Activated naive CD8-positive, alpha-beta T cell (primary cell): ENCODE measurements around the gene PPARG.
A peak's percentile ranks its signal among the peaks of the same experiment; 100 is the strongest.
"Not testable (repeated sequence)": the region's sequence is repeated elsewhere in the genome, so short reads cannot be mapped to it uniquely, and the experiment has no call there.

Experiments
- H3K27ac Mint-ChIP-seq: one replicate; pipeline ENCODE4 v1.8.0; 2021; ENCODE audit warnings: mixed read lengths
- H3K27me3 Mint-ChIP-seq: one replicate; pipeline ENCODE4 v1.8.0; 2021; ENCODE audit warnings: mixed read lengths
- H3K36me3 Mint-ChIP-seq: one replicate; pipeline ENCODE4 v1.8.0; 2021; ENCODE audit warnings: mixed read lengths
- H3K4me1 Mint-ChIP-seq: one replicate; pipeline ENCODE4 v1.8.0; 2021; ENCODE audit warnings: low read depth, mixed read lengths
- H3K4me3 Mint-ChIP-seq: one replicate; pipeline ENCODE4 v1.8.0; 2021; ENCODE audit warnings: mild to moderate bottlenecking, mixed read lengths
- H3K9me3 Mint-ChIP-seq: one replicate; pipeline ENCODE4 v1.8.0; 2021; ENCODE audit warnings: low read depth, mixed read lengths

Gene PPARG

DNA sequence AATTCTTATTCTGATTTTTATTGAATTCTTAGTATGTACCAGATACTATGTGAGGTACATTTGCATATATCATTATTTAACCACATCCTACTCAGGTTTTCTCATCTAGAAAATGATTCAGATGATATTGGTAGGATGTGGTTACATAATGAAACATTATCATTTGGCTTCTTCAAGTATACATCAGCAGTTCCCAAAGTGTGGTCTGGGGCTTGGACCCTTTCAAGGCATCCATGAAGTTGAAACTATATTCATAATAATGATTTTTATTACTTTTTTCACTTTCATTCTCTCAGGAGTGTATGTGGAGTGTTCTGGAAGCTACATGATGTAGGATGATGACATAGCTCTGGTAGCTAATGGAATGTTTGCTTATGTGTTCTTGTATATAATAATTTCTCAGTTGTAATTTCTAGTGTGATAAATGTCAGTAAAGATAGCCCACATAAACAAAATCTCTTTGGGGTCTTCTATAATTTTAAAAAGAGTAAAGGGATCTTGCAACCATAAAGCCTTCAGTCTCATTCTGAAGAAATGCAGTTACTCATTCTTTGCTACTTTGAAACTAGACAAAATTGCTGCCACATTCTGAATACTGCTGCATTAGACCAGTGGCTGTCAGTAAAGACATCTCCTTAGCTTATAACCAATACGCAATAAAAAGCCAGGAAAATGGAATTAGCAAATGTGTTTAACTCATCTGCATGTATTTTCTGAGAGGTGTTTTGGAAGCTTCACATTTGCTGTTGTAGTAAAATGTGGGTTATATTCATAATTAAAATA, 95.8 kb downstream of the PPARG start:
- Mint-ChIP-seq H3K9me3 (no peaks in the 10 kb centered on the region), H3K36me3 (peaks cover 2% of the 10 kb centered on the region), H3K27me3 (peaks cover 3% of the 10 kb centered on the region), H3K4me3 (no peak overlapping the region), H3K27ac (no peak overlapping the region), H3K4me1 (peaks cover 13% of the 10 kb centered on the region)

GRCh38 chr3:12386514-12387291, 97.8 kb downstream of the PPARG start:
- not testable (repeated sequence) for H3K27me3 Mint-ChIP-seq, H3K9me3 Mint-ChIP-seq, H3K36me3 Mint-ChIP-seq, H3K4me3 Mint-ChIP-seq, H3K4me1 Mint-ChIP-seq, H3K27ac Mint-ChIP-seq

DNA sequence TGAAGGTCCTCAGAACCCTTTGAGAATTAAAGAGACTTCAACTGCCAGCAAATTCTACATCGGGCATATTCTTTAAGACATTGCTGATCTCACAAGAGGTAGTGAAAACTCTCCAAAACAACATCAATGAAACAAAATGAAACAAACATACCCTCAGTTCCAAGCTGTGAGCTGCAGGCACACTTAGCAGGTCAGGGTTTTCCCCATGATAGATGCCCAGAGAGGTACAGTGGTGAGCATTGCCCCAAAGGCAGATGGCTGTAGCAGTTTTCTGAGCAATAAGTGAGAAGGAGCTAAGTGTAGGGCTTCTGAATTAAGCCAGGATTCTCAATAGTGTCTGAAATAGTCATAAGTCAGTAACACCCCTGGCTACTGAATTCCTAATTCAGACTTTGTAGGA, 99.3 kb downstream of the PPARG start:
- H3K4me1 Mint-ChIP-seq = peaks cover 6% of the 10 kb centered on the region

DNA sequence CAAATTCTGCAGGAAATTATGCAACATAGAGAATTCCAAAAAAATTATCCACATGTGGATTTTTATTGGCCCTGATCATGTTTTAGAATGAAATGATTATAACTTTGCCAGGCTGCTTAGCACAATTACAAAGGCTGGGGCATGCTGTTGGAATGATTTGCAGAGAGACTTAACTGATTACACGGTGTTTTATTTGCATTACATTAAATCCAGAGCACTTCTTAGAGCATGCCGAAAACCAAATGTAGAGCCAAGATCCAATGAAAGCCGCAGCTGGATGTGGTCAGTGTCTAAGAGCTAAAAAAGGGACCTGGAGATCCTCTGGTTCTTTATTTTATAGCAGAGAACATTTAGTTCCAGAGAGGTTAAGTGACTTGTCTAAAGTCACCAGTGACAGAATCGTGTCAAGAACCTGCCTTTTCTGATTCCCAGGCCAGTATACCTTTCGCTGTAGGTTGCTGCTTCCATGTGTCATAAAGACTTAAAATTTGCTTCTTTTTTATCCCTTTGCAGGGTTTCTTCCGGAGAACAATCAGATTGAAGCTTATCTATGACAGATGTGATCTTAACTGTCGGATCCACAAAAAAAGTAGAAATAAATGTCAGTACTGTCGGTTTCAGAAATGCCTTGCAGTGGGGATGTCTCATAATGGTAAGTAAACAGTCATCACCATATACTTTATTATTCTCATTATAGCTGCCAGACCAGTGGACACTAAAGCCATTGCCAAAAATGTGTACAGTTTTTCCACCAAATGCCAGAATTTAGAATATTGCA, 103.4 kb downstream of the PPARG start:
- no peaks in the 10 kb centered on the region for H3K9me3 Mint-ChIP-seq
- H3K4me1 Mint-ChIP-seq = peaks cover 10% of the 10 kb centered on the region
- no peak overlapping the region for H3K27ac Mint-ChIP-seq
- H3K27me3 Mint-ChIP-seq = peaks cover 3% of the 10 kb centered on the region
- peaks cover 2% of the 10 kb centered on the region for H3K36me3 Mint-ChIP-seq
- H3K4me3 Mint-ChIP-seq = no peak overlapping the region

More for the DNA sequence above, 99.3 kb downstream of the PPARG start:
- no peak overlapping the region for H3K27ac Mint-ChIP-seq
- no peak overlapping the region for H3K4me3 Mint-ChIP-seq
- peaks cover 3% of the 10 kb centered on the region for H3K27me3 Mint-ChIP-seq
- H3K9me3 Mint-ChIP-seq = no peaks in the 10 kb centered on the region
- peaks cover 2% of the 10 kb centered on the region for H3K36me3 Mint-ChIP-seq

DNA sequence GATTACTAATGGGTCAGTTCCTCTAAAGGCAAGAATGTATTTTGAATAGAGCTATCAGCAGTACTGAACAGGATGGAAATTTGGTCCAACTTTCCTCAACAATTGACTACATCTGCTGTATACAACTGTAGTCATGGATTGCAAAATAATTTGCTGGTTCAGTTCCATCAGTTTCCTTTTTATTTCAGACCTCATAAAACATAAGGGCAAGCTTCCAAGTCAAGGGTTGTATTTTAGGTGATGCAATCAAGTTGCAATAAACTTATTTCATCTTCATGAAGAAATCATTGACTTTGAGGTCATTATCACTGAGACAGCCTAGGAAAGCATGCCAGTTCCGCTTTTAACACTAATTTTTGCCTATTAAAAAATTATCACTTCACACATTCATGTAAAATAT, 105.0 kb downstream of the PPARG start:
- H3K4me3 Mint-ChIP-seq = no peak overlapping the region
- H3K27ac Mint-ChIP-seq = no peak overlapping the region
- H3K4me1 Mint-ChIP-seq = peaks cover 10% of the 10 kb centered on the region

DNA sequence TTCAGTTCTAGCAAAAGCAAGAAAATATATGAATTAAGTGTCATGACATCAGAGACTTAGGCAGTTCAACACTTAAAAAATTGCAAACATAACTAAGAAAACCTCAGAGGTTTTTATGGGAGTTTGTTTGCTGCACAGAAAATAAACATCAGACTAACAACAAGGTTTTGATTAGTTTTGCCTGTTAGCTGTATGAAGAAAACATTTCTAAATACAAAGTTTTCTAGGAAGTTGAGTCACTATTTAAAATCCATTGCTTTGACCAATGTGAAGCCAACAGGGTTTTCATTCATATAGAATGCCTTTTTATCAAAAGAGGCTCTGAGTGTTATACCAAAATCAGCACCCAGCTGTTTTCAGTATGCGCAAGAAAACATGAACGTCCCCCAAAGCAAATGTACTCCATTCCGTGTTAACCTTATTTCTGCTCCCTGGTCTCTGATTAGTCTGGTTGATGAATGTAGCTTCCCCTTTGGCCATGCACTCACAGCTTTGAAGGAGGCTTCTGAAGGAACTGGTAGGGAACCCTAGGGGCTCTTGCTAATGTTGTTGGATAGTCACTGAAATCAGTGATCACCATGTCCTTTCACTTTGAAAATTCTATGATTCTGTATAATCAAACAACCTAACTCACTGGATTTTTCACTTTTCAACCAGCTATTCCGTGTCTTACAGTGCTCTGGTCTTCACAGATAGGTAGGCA, 105.8 kb downstream of the PPARG start:
- Mint-ChIP-seq H3K4me1 (peaks cover 10% of the 10 kb centered on the region), H3K4me3 (no peak overlapping the region), H3K27ac (peak overlapping the region; percentile 78), H3K9me3 (no peaks in the 10 kb centered on the region), H3K27me3 (peaks cover 5% of the 10 kb centered on the region), H3K36me3 (no peaks in the 10 kb centered on the region)

More for the DNA sequence above, 105.0 kb downstream of the PPARG start:
- H3K27me3 Mint-ChIP-seq = peaks cover 7% of the 10 kb centered on the region
- peaks cover 2% of the 10 kb centered on the region for H3K36me3 Mint-ChIP-seq
- H3K9me3 Mint-ChIP-seq = no peaks in the 10 kb centered on the region

DNA sequence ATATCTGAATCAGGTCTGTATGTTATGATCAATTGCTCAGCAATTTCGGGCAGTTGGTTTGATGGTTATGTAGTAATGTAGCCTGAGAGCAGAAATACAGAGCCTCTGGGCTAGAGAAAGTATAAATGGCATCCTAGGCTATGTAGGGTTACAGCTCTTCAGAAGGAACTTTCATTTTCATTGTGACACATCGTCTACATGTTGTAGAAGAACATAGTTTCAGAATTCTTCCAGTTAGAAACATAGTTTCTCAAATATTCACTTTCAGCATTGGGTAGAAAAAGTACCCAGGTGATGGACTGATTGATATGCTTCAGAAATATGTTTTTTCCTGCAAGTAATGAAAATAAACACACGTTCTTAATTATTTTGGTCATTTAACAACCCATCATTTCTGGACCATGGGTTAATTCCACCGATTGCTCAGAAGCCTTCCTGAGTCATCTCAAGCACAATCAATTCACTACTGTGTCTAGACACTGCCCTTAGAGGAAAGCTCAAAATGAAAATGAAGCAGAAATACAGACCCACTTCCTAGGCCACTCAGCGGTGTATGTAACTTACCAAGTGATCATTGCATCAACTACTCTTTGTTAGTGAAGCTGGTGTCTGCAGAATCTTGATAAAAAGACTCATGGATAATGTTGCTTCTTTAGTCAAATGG, 106.6 kb downstream of the PPARG start:
- Mint-ChIP-seq H3K4me1 (peaks cover 10% of the 10 kb centered on the region), H3K27me3 (peaks cover 5% of the 10 kb centered on the region), H3K4me3 (peak overlapping the region; percentile 1), H3K27ac (peak overlapping the region; percentile 78), H3K36me3 (no peaks in the 10 kb centered on the region), H3K9me3 (no peaks in the 10 kb centered on the region)

GRCh38 chr3:12396471-12396870, 107.6 kb downstream of the PPARG start:
- H3K27ac Mint-ChIP-seq = no peak overlapping the region
- H3K27me3 Mint-ChIP-seq = peaks cover 5% of the 10 kb centered on the region
- no peaks in the 10 kb centered on the region for H3K36me3 Mint-ChIP-seq
- H3K4me3 Mint-ChIP-seq = no peak overlapping the region
- peaks cover 12% of the 10 kb centered on the region for H3K4me1 Mint-ChIP-seq
- no peaks in the 10 kb centered on the region for H3K9me3 Mint-ChIP-seq

- Mint-ChIP-seq H3K9me3 (no peaks in the 10 kb centered on the region), H3K36me3 (no peaks in the 10 kb centered on the region), H3K27me3 (peaks cover 7% of the 10 kb centered on the region), H3K4me3 (no peak overlapping the region), H3K4me1 (peaks cover 12% of the 10 kb centered on the region), H3K27ac (no peak overlapping the region)
These were observed 110.4 kb downstream of the PPARG start for GRCh38 chr3:12399226-12399625.

GRCh38 chr3:12400616-12401194, 111.8 kb downstream of the PPARG start:
- H3K4me1 Mint-ChIP-seq = peaks cover 4% of the 10 kb centered on the region
- no peaks in the 10 kb centered on the region for H3K9me3 Mint-ChIP-seq
- H3K27me3 Mint-ChIP-seq = peaks cover 7% of the 10 kb centered on the region
- H3K27ac Mint-ChIP-seq = no peak overlapping the region
- H3K36me3 Mint-ChIP-seq = no peaks in the 10 kb centered on the region
- H3K4me3 Mint-ChIP-seq = no peak overlapping the region

- Mint-ChIP-seq H3K9me3 (no peaks in the 10 kb centered on the region), H3K27me3 (peaks cover 7% of the 10 kb centered on the region), H3K36me3 (no peaks in the 10 kb centered on the region), H3K27ac (no peak overlapping the region), H3K4me1 (peaks cover 2% of the 10 kb centered on the region), H3K4me3 (no peak overlapping the region)
These were observed 112.3 kb downstream of the PPARG start for GRCh38 chr3:12401208-12401607.

- peaks cover 4% of the 10 kb centered on the region for H3K27me3 Mint-ChIP-seq
- no peak overlapping the region for H3K27ac Mint-ChIP-seq
- H3K4me1 Mint-ChIP-seq = peaks cover 2% of the 10 kb centered on the region
- no peak overlapping the region for H3K4me3 Mint-ChIP-seq
- H3K36me3 Mint-ChIP-seq = no peaks in the 10 kb centered on the region
- no peaks in the 10 kb centered on the region for H3K9me3 Mint-ChIP-seq
These were observed 116.8 kb downstream of the PPARG start for GRCh38 chr3:12405432-12406272.

DNA sequence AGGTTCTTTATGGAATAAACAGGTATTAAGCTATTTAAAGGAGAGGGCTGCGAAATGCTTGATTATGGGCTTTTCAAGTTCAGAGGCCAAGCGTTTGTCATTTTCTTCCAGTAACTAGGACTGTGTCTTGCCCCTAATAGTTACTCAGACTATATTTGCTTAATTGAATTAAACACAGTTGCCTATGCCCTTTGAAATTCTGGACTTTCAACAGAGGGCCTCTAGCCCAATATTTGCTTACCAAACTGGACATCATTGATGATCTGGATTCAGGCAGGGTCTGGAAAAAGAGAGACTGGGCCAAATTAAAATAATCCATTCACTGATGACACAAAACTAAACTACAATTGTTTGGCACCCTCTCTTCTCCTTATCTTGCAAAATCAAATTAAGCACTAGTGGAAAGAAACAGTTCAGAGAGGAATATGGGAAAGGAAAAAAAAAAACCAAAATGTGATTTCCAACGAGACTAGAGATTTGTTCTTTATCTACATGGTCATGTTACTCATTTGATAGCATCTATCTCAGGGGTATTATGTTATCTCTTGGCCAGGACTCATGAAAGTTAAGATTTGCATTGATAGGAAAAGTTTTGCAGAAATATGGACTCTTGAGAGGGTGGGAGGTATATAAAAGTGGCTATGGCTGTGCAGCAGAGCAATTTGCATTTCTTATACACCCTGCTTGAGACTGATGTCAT, 120.3 kb downstream of the PPARG start:
- no peaks in the 10 kb centered on the region for H3K4me1 Mint-ChIP-seq
- peaks cover 7% of the 10 kb centered on the region for H3K27me3 Mint-ChIP-seq
- no peaks in the 10 kb centered on the region for H3K36me3 Mint-ChIP-seq
- H3K4me3 Mint-ChIP-seq = no peak overlapping the region
- H3K27ac Mint-ChIP-seq = no peak overlapping the region
- no peaks in the 10 kb centered on the region for H3K9me3 Mint-ChIP-seq
